ENCODE measurements around the gene CENPE. TPM values are rescaled to one million over a fixed set of nuclear protein-coding genes. Genes with fewer than 3 reads are reported as not detected.

CENPE gene
- total and polyA plus RNA-seq, 12 donors: 0.09 to 2.6 (median 0.61) TPM

- ATAC-seq (no peak), DNase-seq (no peak)
- Histone ChIP-seq H3K4me1 (peaks cover 0 to 23% (median 12%) of the 10 kb centered on the region in 9 donors), H3K36me3 (peaks cover 0 to 57% (median 21%) of the 10 kb centered on the region in 9 donors), H3K4me3 (no peak overlapping the region), H3K27me3 (no peaks in the 10 kb centered on the region), H3K27ac (no peak overlapping the region), H3K9me3 (no peaks in the 10 kb centered on the region)
- no peak for TF ChIP-seq CTCF (IDR thresholded peaks at IDR 0.05)
- intact Hi-C loops (cut with DNase I): no loop called here
- 89 to 94% methylated on average over 1 of the region's 1 CpG for WGBS, 2 donors
Observed at GRCh38 chr4:103079621-103080020, 118.5 kb downstream of the CENPE start.

- TF ChIP-seq CTCF (IDR thresholded peaks at IDR 0.05): no peak
- H3K4me1 ChIP-seq: peaks cover 0 to 30% (median 12%) of the 10 kb centered on the region in 9 donors
- ATAC-seq (no peak), DNase-seq (no peak)
- H3K27me3 ChIP-seq: no peaks in the 10 kb centered on the region
- peak within 1 kb of the TSS; percentile 69 to 86 (median 79) for H3K4me3 ChIP-seq
- peaks cover 0 to 31% (median 15%) of the 10 kb centered on the region in 9 donors for H3K36me3 ChIP-seq
- intact Hi-C loops (cut with DNase I): no loop called here
- H3K9me3 ChIP-seq: no peaks in the 10 kb centered on the region
- 21% methylated on average over 21 of the region's 21 CpGs for WGBS, 2 donors
- peak within 1 kb of the TSS in 9 of 10 donors; percentile 70 to 93 (median 83) for H3K27ac ChIP-seq
Observed at GRCh38 chr4:103076747-103077347, 121.3 kb downstream of the CENPE start, which contains the start of gene SLC9B2. TSS of gene SLC9B2 (minus strand) at chr4:103076761. CDS start at chr4:103067550, 9,211 bp downstream.

GRCh38 chr4:103075894-103076746 lies 122.0 kb downstream of the CENPE start:
- TF ChIP-seq CTCF (IDR thresholded peaks at IDR 0.05): peak in 2 of 9 donors; percentile 8 to 15
- DNase-seq: peak; percentile 62 to 74
- Histone ChIP-seq H3K4me1 (peaks cover 0 to 30% (median 12%) of the 10 kb centered on the region in 9 donors), H3K36me3 (peaks cover 0 to 24% (median 7%) of the 10 kb centered on the region in 9 donors), H3K9me3 (no peaks in the 10 kb centered on the region), H3K4me3 (peak overlapping the region; percentile 69 to 86 (median 79)), H3K27me3 (no peaks in the 10 kb centered on the region), H3K27ac (peak overlapping the region in 9 of 10 donors; percentile 70 to 93 (median 83))
- 0 to 1% methylated on average over 82 of the region's 82 CpGs for WGBS, 2 donors
- peak; percentile 86 to 95 (median 92) for ATAC-seq
- intact Hi-C loops (cut with DNase I): no loop called here

- peak overlapping the region in 8 of 10 donors; percentile 70 to 93 (median 84) for H3K27ac ChIP-seq
- 21 to 26% methylated on average over 4 of the region's 4 CpGs for WGBS, 2 donors
Observed at GRCh38 chr4:103075435-103075893, 122.7 kb downstream of the CENPE start.

More at GRCh38 chr4:103075435-103075893, 122.7 kb downstream of the CENPE start:
- Histone ChIP-seq H3K4me1 (peaks cover 0 to 30% (median 12%) of the 10 kb centered on the region in 9 donors), H3K27me3 (no peaks in the 10 kb centered on the region), H3K4me3 (peak overlapping the region; percentile 69 to 86 (median 79)), H3K9me3 (no peaks in the 10 kb centered on the region), H3K36me3 (peaks cover 0 to 17% (median under 1%) of the 10 kb centered on the region in 9 donors)
- DNase-seq: no peak
- intact Hi-C loops (cut with DNase I): no loop called here
- TF ChIP-seq CTCF (IDR thresholded peaks at IDR 0.05): no peak
- peak in 1 of 8 donors; percentile 5 for ATAC-seq
